GM10847 (cell line): ENCODE results near the gene MANBA.

ENCODE experiments used
- POLR2A ChIP-seq: IDR thresholded peaks from 2 replicates; pipeline ENCODE4 v1.6.1; 2011; ENCODE audit not compliant: insufficient read length; ENCODE audit errors: extremely low read depth

Gene MANBA

GRCh38 chr4:102625232-102625930, 135.4 kb downstream of the MANBA start:
- TF ChIP-seq POLR2A, result no peak

- TF ChIP-seq POLR2A, result no peak
Measured at GRCh38 chr4:102624505-102624904, 136.3 kb downstream of the MANBA start.

- no peak for TF ChIP-seq POLR2A
Measured at GRCh38 chr4:102623622-102624021, 137.1 kb downstream of the MANBA start.

GRCh38 chr4:102620697-102621497, 139.9 kb downstream of the MANBA start:
- TF ChIP-seq POLR2A, result no peak

GRCh38 chr4:102616636-102617035, 144.1 kb downstream of the MANBA start:
- no peak for TF ChIP-seq POLR2A

GRCh38 chr4:102614801-102615200, 146.0 kb downstream of the MANBA start:
- no peak for TF ChIP-seq POLR2A

- no peak for TF ChIP-seq POLR2A
Measured at GRCh38 chr4:102612824-102613366, 147.9 kb downstream of the MANBA start.

GRCh38 chr4:102612210-102612609, 148.6 kb downstream of the MANBA start:
- no peak for TF ChIP-seq POLR2A

- TF ChIP-seq POLR2A, result no peak
Measured at GRCh38 chr4:102610476-102610875, 150.3 kb downstream of the MANBA start.

GRCh38 chr4:102610007-102610406, 150.8 kb downstream of the MANBA start:
- no peak for TF ChIP-seq POLR2A

- no peak for TF ChIP-seq POLR2A
Measured at GRCh38 chr4:102608190-102608589, 152.6 kb downstream of the MANBA start.

GRCh38 chr4:102606846-102607450, 153.8 kb downstream of the MANBA start:
- TF ChIP-seq POLR2A, result no peak

- TF ChIP-seq POLR2A, result no peak
Measured at GRCh38 chr4:102606261-102606660, 154.5 kb downstream of the MANBA start.

GRCh38 chr4:102604222-102604940, 156.4 kb downstream of the MANBA start:
- no peak for TF ChIP-seq POLR2A

GRCh38 chr4:102601586-102602227, 159.1 kb downstream of the MANBA start:
- no peak for TF ChIP-seq POLR2A
